ENCODE measurements around the gene RAB40B.
A peak's percentile ranks its signal among the peaks of the same experiment; 100 is the strongest.

Gene RAB40B

DNA sequence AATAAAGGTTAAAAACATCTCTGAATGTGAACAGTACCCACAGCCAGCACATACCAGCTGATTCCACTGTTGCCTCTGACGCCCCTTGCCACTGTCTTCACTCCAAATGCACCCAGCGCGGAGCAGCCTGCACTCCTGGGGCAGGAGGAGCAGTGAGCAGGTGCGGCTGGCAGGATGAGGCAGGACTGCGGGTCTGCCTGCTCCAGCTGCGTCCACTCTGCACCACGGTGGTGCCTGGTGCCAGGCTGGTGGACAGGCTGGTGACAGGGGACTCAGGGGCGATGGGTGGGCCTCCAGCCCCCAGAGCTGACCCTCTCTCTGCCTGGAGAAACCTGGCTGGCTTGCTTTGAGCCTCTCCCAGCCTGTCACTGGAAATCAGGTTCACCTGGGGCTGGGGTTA, 9.4 kb downstream of the RAB40B start:
- H3K4me1 ChIP-seq (ENCODE audit: control insufficient read depth in 1 of 2, insufficient read depth in 2 of 2, low read length in 2 of 2): no peaks in the 10 kb centered on the region
- H2BK120ac ChIP-seq (ENCODE audit: insufficient read depth, low read length, poor library complexity): no peak overlapping the region
- H3K4me3 ChIP-seq (ENCODE audit: low read depth, low read length): no peak overlapping the region
- H3K27ac ChIP-seq (ENCODE audit: low read depth, low read length): no peak overlapping the region
- no peak overlapping the region for H4K8ac ChIP-seq (ENCODE audit: low read depth, low read length)
- H2AK5ac ChIP-seq (ENCODE audit: low read length): no peak overlapping the region
- no peak for DNase-seq
- no peak overlapping the region for H3K23ac ChIP-seq (ENCODE audit: low read length)
- H3K79me1 ChIP-seq (ENCODE audit: low read length): no peaks in the 10 kb centered on the region
- no peak overlapping the region for H3K18ac ChIP-seq (ENCODE audit: low read length)
- H3K79me2 ChIP-seq (ENCODE audit: control insufficient read depth, insufficient read depth, low read length, poor library complexity): no peaks in the 10 kb centered on the region
- no peak overlapping the region for H3K4me2 ChIP-seq (ENCODE audit: low read length)
- no peaks in the 10 kb centered on the region for H3K27me3 ChIP-seq (ENCODE audit: insufficient read depth, low read length)
- no peak overlapping the region for H4K12ac ChIP-seq (ENCODE audit: low read depth, low read length)
- no peaks in the 10 kb centered on the region for H3K36me3 ChIP-seq (ENCODE audit: control insufficient read depth in 1 of 2, insufficient read depth in 2 of 2, low read length in 2 of 2)
- H3K9me3 ChIP-seq (ENCODE audit: insufficient read depth, low read depth, low read length): no peaks in the 10 kb centered on the region
- no CpG with 5 or more reads among the region's 8 CpGs for WGBS (ENCODE audit: extremely low coverage, insufficient coverage, insufficient read length)
- H2BK12ac ChIP-seq (ENCODE audit: low read length): no peak overlapping the region
- no peak overlapping the region for H2AFZ ChIP-seq (ENCODE audit: insufficient read depth, low read length, poor library complexity)
- no peak overlapping the region for H4K91ac ChIP-seq (ENCODE audit: low read depth, low read length)
- H3K4ac ChIP-seq (ENCODE audit: low read depth, low read length): no peak overlapping the region
- H2BK5ac ChIP-seq (ENCODE audit: low read depth, low read length, poor library complexity): no peak overlapping the region
- H3K9ac ChIP-seq (ENCODE audit: low read length): no peak overlapping the region
- H3K14ac ChIP-seq (ENCODE audit: low read length): no peak overlapping the region

DNA sequence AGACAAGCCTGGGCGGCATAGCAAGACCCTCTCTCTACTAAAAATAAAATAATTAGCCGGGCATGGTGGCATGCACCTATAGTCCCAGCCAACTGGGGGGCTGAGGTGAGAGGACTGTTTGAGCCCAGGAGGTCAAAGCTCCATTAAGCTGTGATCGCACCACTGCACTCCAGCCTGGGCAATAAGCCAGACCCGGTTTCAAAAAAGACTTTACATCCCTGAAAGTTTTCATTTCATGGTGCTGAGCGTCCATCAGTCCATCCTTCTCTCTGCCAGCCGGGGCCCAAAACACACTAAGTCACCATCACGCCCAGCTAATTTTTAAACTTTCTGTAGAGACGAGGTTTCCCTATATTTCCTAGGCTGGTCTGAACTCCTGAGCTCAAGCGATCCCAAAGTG, 10.6 kb downstream of the RAB40B start:
- Histone ChIP-seq H2AFZ (ENCODE audit: insufficient read depth, low read length, poor library complexity) (no peak overlapping the region), H3K79me2 (ENCODE audit: control insufficient read depth, insufficient read depth, low read length, poor library complexity) (no peaks in the 10 kb centered on the region), H3K18ac (ENCODE audit: low read length) (no peak overlapping the region), H3K4ac (ENCODE audit: low read depth, low read length) (no peak overlapping the region), H3K27me3 (ENCODE audit: insufficient read depth, low read length) (no peaks in the 10 kb centered on the region), H3K23ac (ENCODE audit: low read length) (no peak overlapping the region), H3K4me1 (ENCODE audit: control insufficient read depth in 1 of 2, insufficient read depth in 2 of 2, low read length in 2 of 2) (no peaks in the 10 kb centered on the region), H3K9ac (ENCODE audit: low read length) (no peak overlapping the region), H4K12ac (ENCODE audit: low read depth, low read length) (no peak overlapping the region), H3K9me3 (ENCODE audit: insufficient read depth, low read depth, low read length) (no peaks in the 10 kb centered on the region), H3K4me2 (ENCODE audit: low read length) (no peak overlapping the region), H4K8ac (ENCODE audit: low read depth, low read length) (no peak overlapping the region), H4K91ac (ENCODE audit: low read depth, low read length) (no peak overlapping the region), H2BK12ac (ENCODE audit: low read length) (no peak overlapping the region), H3K27ac (ENCODE audit: low read depth, low read length) (no peak overlapping the region), H3K79me1 (ENCODE audit: low read length) (no peaks in the 10 kb centered on the region), H3K4me3 (ENCODE audit: low read depth, low read length) (no peak overlapping the region), H3K14ac (ENCODE audit: low read length) (no peak overlapping the region), H2BK5ac (ENCODE audit: low read depth, low read length, poor library complexity) (no peak overlapping the region), H2BK120ac (ENCODE audit: insufficient read depth, low read length, poor library complexity) (no peak overlapping the region), H3K36me3 (ENCODE audit: control insufficient read depth in 1 of 2, insufficient read depth in 2 of 2, low read length in 2 of 2) (no peaks in the 10 kb centered on the region), H2AK5ac (ENCODE audit: low read length) (no peak overlapping the region)
- WGBS (ENCODE audit: extremely low coverage, insufficient coverage, insufficient read length): no CpG with 5 or more reads among the region's 9 CpGs
- no peak for DNase-seq

DNA sequence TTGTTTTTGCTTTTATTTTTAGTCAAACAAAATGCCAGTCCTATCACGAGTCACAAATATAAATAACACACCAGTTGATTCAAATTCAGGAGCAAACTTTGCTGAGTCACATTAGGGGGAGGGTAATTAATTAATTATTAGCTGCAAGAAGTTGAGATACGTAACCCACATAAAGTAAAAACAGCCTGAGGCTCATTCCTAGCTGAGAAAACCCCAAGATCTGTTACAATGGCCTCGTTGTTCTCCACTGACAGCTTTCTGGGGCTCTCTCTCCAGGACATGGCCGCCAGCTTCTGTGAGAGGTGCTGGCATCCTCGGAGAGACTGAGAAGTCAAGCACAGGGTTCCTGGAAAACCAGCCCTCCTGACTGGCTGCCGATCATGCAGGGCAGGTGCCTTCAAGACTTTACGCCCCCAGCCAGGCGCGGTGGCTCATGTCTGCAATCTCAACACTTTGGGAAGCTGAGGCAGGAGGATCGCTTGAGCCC, 11.1 kb downstream of the RAB40B start:
- Histone ChIP-seq H3K27ac (ENCODE audit: low read depth, low read length) (no peak overlapping the region), H3K18ac (ENCODE audit: low read length) (no peak overlapping the region), H3K79me2 (ENCODE audit: control insufficient read depth, insufficient read depth, low read length, poor library complexity) (no peaks in the 10 kb centered on the region), H4K91ac (ENCODE audit: low read depth, low read length) (no peak overlapping the region), H4K8ac (ENCODE audit: low read depth, low read length) (no peak overlapping the region), H3K4me2 (ENCODE audit: low read length) (no peak overlapping the region), H3K4ac (ENCODE audit: low read depth, low read length) (no peak overlapping the region), H2BK12ac (ENCODE audit: low read length) (no peak overlapping the region), H3K4me3 (ENCODE audit: low read depth, low read length) (peak overlapping the region; percentile 56), H3K23ac (ENCODE audit: low read length) (no peak overlapping the region), H4K12ac (ENCODE audit: low read depth, low read length) (no peak overlapping the region), H3K27me3 (ENCODE audit: insufficient read depth, low read length) (no peaks in the 10 kb centered on the region), H2BK5ac (ENCODE audit: low read depth, low read length, poor library complexity) (no peak overlapping the region), H3K79me1 (ENCODE audit: low read length) (no peaks in the 10 kb centered on the region), H2AK5ac (ENCODE audit: low read length) (no peak overlapping the region), H3K9me3 (ENCODE audit: insufficient read depth, low read depth, low read length) (no peaks in the 10 kb centered on the region), H3K9ac (ENCODE audit: low read length) (no peak overlapping the region), H3K14ac (ENCODE audit: low read length) (no peak overlapping the region), H2BK120ac (ENCODE audit: insufficient read depth, low read length, poor library complexity) (no peak overlapping the region), H2AFZ (ENCODE audit: insufficient read depth, low read length, poor library complexity) (no peak overlapping the region), H3K36me3 (ENCODE audit: control insufficient read depth in 1 of 2, insufficient read depth in 2 of 2, low read length in 2 of 2) (no peaks in the 10 kb centered on the region), H3K4me1 (ENCODE audit: control insufficient read depth in 1 of 2, insufficient read depth in 2 of 2, low read length in 2 of 2) (no peaks in the 10 kb centered on the region)
- WGBS (ENCODE audit: extremely low coverage, insufficient coverage, insufficient read length): no CpG with 5 or more reads among the region's 10 CpGs
- DNase-seq: no peak

DNA sequence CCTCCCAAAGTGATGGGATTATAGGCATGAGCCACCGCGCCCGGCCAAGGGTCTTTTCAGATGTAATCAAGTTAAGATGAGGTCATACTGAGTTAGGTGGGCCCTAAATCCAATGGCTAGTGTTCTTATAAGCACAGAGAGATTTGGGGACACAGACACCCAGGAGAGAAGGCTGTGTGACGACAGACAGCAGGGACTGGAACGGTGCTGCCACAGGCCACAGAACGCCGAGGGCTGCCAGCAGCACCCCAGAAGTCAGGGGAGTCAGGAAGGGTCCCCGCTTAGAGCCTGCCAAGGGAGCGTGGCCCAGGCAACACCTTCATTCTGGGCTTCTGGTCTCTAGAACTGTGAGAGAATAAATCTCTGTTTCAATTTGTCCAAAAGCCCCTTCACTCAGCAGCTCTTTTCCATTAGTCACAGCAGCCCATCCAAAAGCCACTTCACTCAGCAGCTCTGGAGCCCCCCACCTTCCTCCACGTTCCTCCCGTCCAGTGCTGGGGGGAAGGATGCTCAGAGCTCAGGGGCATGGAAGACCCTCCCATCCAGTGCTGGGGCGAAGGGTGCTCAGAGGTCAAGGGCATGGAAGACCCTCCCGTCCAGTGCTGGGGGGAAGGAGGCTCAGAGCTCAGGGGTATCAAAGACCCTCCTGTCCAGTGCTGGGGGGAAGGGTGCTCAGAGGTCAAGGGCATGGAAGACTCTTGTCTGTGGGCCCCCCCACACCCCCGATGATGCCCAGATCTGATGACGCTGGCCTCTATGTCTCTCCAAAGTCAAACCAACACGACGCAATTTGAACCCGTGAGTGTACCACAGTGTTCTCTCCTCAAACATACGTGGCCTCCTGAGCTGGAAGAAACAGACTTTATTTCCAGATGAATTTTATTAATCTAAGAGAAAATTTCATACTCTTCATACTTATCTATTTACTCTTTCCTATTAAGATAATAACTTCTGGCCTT, 11.9 kb downstream of the RAB40B start:
- Histone ChIP-seq H3K9me3 (ENCODE audit: insufficient read depth, low read depth, low read length) (no peaks in the 10 kb centered on the region), H2BK5ac (ENCODE audit: low read depth, low read length, poor library complexity) (no peak overlapping the region), H3K4me1 (ENCODE audit: control insufficient read depth in 1 of 2, insufficient read depth in 2 of 2, low read length in 2 of 2) (no peaks in the 10 kb centered on the region), H3K79me2 (ENCODE audit: control insufficient read depth, insufficient read depth, low read length, poor library complexity) (no peaks in the 10 kb centered on the region), H2AFZ (ENCODE audit: insufficient read depth, low read length, poor library complexity) (no peak overlapping the region), H3K4me2 (ENCODE audit: low read length) (no peak overlapping the region), H3K23ac (ENCODE audit: low read length) (no peak overlapping the region), H4K12ac (ENCODE audit: low read depth, low read length) (no peak overlapping the region), H4K8ac (ENCODE audit: low read depth, low read length) (no peak overlapping the region), H3K14ac (ENCODE audit: low read length) (no peak overlapping the region), H3K79me1 (ENCODE audit: low read length) (no peaks in the 10 kb centered on the region), H2BK120ac (ENCODE audit: insufficient read depth, low read length, poor library complexity) (no peak overlapping the region), H3K27me3 (ENCODE audit: insufficient read depth, low read length) (no peaks in the 10 kb centered on the region), H2AK5ac (ENCODE audit: low read length) (no peak overlapping the region), H3K4me3 (ENCODE audit: low read depth, low read length) (no peak overlapping the region), H2BK12ac (ENCODE audit: low read length) (no peak overlapping the region), H3K4ac (ENCODE audit: low read depth, low read length) (no peak overlapping the region), H3K9ac (ENCODE audit: low read length) (no peak overlapping the region), H3K36me3 (ENCODE audit: control insufficient read depth in 1 of 2, insufficient read depth in 2 of 2, low read length in 2 of 2) (no peaks in the 10 kb centered on the region), H4K91ac (ENCODE audit: low read depth, low read length) (no peak overlapping the region), H3K27ac (ENCODE audit: low read depth, low read length) (no peak overlapping the region), H3K18ac (ENCODE audit: low read length) (no peak overlapping the region)
- WGBS (ENCODE audit: extremely low coverage, insufficient coverage, insufficient read length): no CpG with 5 or more reads among the region's 19 CpGs
- no peak for DNase-seq

Data from trophoblast cell (in vitro differentiated cells and primary cell).